SKM-1 (cell line): Measurements from ENCODE around the gene ADAMTS7.
A peak's percentile ranks its signal among the peaks of the same experiment; 100 is the strongest.
"Not testable (repeated sequence)": the region's sequence is repeated elsewhere in the genome, so short reads cannot be mapped to it uniquely, and the experiment has no call there.

Experiments
- DNase-seq: peaks from one replicate; lab custom pipeline; 2025; ENCODE audit not compliant: unreplicated experiment; lab: John Stamatoyannopoulos, UW

The ADAMTS7 gene, protein sequence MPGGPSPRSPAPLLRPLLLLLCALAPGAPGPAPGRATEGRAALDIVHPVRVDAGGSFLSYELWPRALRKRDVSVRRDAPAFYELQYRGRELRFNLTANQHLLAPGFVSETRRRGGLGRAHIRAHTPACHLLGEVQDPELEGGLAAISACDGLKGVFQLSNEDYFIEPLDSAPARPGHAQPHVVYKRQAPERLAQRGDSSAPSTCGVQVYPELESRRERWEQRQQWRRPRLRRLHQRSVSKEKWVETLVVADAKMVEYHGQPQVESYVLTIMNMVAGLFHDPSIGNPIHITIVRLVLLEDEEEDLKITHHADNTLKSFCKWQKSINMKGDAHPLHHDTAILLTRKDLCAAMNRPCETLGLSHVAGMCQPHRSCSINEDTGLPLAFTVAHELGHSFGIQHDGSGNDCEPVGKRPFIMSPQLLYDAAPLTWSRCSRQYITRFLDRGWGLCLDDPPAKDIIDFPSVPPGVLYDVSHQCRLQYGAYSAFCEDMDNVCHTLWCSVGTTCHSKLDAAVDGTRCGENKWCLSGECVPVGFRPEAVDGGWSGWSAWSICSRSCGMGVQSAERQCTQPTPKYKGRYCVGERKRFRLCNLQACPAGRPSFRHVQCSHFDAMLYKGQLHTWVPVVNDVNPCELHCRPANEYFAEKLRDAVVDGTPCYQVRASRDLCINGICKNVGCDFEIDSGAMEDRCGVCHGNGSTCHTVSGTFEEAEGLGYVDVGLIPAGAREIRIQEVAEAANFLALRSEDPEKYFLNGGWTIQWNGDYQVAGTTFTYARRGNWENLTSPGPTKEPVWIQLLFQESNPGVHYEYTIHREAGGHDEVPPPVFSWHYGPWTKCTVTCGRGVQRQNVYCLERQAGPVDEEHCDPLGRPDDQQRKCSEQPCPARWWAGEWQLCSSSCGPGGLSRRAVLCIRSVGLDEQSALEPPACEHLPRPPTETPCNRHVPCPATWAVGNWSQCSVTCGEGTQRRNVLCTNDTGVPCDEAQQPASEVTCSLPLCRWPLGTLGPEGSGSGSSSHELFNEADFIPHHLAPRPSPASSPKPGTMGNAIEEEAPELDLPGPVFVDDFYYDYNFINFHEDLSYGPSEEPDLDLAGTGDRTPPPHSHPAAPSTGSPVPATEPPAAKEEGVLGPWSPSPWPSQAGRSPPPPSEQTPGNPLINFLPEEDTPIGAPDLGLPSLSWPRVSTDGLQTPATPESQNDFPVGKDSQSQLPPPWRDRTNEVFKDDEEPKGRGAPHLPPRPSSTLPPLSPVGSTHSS (N-terminal part only)

DNA sequence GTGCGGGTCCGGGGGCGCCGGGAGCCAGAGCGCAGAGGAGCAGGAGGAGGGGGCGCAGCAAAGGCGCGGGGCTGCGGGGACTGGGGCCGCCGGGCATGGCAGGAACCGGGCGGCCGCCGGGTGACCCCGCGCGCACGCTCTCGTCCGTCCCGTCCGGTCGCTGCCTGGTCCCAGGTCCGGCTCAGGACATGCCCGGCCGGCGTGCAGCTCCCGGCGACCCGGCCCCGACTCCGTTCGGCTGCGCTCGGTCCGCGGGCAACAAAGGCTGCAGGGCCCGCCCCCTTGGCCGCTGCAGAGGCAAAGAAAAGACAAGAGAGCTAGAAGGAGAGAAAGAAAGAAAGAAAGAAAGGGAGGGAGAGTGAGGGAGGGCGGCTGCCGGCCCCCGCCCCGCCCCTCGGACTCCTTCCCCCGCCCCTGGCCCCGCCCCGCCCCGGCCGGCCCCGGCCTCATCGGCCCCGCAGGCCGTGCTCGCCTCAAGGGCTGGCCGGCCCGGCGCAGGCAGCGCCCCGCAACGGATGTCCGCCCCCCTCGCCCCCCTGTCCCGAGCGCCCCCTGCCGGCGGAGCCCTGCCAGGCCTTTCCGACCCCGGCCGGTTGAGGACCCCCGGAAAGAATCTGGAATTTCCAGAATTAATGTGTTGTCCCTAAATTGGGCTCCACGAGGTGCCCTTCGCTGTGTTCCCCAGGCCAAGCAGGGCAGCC, at the start of gene ADAMTS7:
ADAMTS7 (minus strand) TSS at position 341 of the 701 bp plus-strand sequence; CDS start at position 97, 244 bp downstream.
- DNase-seq, result no peak

DNA sequence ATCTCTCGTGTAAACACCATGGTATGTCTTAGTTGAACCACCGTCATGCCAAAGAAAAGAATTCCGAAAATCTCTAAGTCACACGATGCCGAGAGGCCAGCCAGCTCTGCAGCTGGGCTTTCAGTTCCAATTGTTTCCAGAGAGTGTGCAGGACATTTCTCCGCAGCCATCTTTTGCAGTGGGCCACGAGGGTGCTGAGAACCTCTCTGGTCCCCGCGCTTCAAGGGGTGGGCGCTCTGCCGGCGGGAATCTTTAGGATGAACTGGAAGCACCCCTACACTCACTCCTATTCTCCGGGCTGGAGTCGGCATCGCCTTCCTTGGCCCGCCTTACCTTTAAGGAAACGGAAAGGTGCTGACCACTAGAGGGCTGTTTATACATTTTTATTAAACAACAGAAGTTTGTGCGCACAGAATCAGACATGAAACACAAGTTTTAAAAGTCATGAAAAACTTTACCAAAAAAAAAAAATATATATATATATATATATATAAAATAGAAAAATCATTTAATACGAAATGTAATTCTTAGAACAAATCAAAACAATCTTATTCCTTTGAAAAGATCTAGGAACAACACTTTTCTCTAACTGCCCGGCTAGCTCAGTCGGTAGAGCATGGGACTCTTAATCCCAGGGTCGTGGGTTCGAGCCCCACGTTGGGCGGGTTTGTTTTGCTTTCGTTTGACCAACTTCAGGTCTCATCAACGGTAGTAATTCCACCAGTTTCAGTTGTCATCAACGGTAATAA, 48.9 kb upstream of the ADAMTS7 start:
- peak; percentile 71 for DNase-seq

DNA sequence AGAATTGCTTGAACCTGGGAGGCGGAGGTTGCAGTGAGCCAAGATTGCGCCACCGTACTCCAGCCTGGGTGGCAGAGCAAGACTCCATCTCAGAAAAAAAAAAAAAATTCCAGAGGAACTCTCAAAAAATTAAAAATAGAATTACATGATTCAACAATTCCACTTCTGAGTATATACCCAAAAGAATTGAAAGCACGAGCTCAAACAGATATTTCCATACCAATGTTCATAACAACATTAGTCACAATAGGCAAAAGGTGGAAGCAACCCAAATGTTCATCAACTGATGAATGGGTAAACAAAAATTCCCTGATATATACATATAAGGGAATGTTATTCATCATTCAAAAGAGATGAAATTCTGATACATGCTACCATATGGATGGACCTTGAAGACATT, 44.5 kb upstream of the ADAMTS7 start:
- no peak for DNase-seq

DNA sequence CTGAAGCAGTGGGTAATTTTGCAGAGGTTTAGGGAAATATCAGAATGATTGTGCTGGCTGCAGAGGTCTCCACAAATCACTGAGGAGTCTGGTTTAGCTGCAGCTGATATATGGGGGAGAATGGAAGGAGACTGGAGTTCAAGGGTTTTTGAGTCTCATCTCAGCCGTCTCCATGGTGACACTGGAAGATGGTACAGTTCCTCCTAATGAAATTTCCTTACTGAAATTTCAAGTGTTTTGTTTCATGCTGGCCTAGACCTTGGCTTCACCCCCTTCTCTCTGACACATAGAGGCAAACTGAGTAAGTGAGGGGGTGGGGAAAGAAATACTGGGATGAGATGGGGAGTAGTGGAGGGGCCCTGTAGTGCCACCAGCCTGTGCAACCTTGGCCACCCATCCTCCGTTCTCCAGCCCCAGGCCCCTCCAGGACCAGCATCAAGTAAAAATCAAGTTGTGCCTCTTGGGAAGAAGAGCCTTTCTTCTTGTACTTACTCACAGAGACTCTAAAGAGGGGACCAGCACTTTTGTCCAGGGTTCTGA, 43.6 kb upstream of the ADAMTS7 start:
- DNase-seq, result no peak

DNA sequence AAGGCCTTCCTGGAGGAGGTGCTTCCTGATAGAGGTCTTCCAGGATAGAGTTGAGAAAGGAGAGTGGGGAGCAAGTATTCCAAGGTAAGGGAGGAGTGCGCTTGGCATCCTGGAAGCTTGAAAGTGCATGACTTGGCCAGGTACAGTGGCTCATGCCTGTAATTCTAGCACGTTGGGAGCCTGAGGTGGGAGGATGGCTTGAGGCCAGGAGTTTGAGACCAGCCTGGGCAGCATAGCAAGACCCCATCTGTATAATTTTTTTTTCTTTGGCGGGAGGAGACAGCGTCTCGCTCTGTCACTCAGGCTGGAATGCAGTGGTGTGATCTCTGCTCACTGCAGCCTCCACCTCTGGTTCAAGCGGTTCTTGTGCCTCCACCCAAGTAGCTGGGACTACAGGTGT, 42.2 kb upstream of the ADAMTS7 start:
- DNase-seq, result no peak

DNA sequence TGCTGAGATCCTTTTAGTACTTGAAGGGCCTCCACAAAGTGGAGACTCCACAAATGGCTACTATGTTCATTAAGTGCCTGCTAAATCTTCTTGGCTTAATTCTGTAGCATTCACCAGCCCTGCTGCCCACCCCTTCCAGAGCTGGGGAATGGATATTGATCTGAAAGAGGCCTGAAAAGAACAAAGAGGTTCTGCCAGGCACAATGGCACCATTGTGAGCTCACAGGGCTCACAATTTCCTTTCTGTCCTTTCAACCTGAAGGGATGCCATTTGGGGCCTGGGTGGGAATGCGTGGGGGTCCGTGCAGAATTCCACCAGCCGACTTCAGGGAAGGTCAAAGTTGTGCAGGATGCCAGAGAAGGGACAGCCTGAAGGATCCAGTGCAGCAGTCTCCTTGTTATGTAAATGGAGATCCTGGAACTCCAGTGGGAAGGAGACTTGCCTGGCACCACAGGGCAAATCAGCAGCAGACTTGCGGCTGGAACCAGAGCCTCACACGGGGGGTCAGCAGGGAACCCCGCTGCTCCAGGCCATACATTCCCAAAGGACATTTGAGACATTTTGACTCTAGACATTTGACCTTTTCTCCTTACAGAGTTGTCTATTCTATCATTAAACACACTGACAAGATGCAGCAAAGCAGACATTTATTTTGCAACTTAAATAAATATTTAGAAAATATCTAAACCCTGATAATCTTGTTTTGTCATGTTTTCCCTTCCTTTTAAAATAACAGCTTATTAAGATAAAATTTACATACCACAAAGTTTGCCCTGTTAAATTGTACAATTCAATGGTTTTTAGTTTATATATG, 39.9 kb upstream of the ADAMTS7 start:
- DNase-seq, result no peak

GRCh38 chr15:78850352-78850751, 39.1 kb upstream of the ADAMTS7 start:
- no peak for DNase-seq

DNA sequence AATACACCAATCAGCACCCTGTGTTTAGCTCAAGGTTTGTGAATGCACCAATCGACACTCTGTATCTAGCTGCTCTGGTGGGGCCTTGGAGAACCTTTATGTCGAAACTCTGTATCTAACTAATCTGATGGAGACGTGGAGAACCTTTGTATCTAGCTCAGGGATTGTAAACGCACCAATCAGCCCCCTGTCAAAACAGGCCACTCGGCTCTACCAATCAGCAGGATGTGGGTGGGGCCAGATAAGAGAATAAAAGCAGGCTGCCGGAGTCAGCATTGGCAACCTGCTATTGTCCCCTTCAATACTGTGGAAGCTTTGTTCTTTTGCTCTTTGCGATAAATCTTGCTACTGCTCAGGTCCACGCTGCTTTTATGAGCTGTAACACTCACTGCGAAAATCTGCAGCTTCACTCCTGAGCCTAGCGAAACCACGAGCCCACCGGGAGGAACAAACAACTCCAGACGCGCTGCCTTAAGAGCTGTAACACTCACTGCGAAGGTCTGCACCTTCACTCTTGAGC, 36.2 kb upstream of the ADAMTS7 start:
- DNase-seq, result not testable (repeated sequence)

DNA sequence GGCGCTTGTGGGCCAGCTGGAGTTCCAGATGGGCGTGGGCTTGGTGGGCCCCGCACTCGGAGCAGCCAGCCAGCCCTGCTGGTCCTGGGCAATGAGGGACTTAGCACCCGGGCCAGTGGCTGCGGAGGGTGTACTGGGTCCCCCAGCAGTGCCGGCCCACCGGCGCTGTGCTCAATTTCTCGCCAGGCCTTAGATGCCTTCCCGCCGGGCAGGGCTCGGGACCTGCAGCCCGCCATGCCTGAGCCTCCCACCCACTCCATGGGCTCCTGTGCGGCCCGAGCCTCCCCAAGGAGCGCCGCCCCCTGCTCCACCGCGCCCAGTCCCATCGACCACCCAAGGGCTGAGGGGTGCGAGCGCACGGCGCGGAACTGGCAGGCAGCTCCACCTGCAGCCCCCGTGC, 35.6 kb upstream of the ADAMTS7 start:
- DNase-seq, result not testable (repeated sequence)

GRCh38 chr15:78842519-78842918, 31.3 kb upstream of the ADAMTS7 start:
- no peak for DNase-seq

DNA sequence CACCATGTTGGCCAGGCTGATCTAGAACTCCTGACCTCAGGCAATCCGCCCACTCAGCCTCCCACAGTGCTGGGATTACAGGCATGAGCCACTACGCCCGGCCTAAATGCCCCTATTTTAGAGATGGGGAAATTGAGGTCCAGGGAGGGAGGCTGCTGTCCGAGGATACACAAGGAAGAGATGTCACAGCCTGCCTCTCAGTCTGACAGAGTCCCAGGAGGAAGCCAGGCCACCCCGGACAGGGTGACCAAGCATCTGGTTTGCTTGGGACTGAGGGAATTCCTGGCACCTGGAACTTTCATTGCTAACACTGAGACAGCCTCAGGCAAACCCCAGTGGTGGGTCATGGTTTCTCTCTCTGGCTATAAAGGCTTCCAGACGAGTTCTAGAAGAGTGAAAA, 30.6 kb upstream of the ADAMTS7 start:
- DNase-seq, result no peak

GRCh38 chr15:78841376-78841706, 30.1 kb upstream of the ADAMTS7 start:
- no peak for DNase-seq

GRCh38 chr15:78840661-78841375, 29.6 kb upstream of the ADAMTS7 start:
- DNase-seq, result no peak

GRCh38 chr15:78839151-78839550, 27.9 kb upstream of the ADAMTS7 start:
- DNase-seq, result not testable (repeated sequence)

GRCh38 chr15:78838489-78838888, 27.2 kb upstream of the ADAMTS7 start:
- no peak for DNase-seq

DNA sequence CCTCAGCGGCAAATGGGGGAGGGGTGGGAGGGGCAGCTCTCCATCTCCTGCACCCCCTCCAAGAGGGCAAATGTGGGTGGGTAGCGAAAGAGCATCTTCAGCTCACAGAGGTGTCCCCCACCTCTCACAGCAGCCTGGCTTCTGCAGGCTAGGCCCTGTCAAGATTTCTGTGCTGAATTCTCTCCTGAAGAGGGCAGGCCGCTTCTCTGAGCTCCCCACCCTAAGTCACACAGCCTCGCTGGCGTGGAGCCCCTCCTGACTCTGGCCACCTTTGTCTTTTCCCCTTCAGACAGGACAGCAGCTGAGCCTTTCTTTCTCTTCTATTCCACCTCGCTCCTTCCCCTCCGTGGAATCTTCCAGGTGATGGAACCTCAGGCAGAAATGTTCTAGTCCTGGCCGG, 26.3 kb upstream of the ADAMTS7 start:
- no peak for DNase-seq

DNA sequence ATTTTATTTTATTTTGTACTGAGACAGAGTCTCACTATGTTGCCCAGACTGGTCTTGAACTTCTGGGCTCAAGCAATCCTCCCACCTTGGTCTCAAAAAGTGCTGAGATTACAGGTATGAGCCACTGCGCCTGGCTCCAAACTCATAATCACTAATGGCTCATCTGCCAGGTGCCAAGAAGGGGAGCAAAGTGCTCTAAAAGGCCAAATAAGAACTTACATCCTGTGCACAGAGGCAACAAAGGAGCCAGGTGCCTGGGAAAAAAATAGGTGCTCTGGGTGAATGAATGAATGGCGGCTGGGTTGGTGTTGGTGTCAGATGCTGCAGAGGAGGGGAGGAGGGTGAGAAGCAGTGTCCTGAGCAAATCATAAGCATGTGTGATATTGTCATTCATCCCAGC, 25.9 kb upstream of the ADAMTS7 start:
- DNase-seq, result no peak

- no peak for DNase-seq
Observed at GRCh38 chr15:78836333-78836732, 25.1 kb upstream of the ADAMTS7 start.
